H1 (cell line): ENCODE results near the gene FAM83C. TPM values are rescaled to one million over a fixed set of nuclear protein-coding genes. Genes with fewer than 3 reads are reported as not detected.

Source experiments
- EGR1 ChIP-seq: IDR thresholded peaks from 2 replicates; pipeline ENCODE4 v1.6.1; 2011; ENCODE audit warnings: low read depth, low read length, borderline replicate concordance
- JUND ChIP-seq: IDR thresholded peaks from 2 replicates; pipeline ENCODE4 v1.6.1; 2011; ENCODE audit warnings: mild to moderate bottlenecking, improper control_type of control experiment, low read length
- SIX5 ChIP-seq: IDR thresholded peaks from 2 replicates; pipeline ENCODE4 v1.6.1; 2011; ENCODE audit warnings: mild to moderate bottlenecking, low read depth, low read length
- polyA plus RNA-seq, 7 experiments: library from polyadenylated mRNA; depleted of rRNA in 3 of 7; stranded (reverse) in 5 of 7; unstranded in 2 of 7; fragments of >200 nt in 5 of 7; fragments of 200-250 nt in 2 of 7; gene quantifications; 1 replicate in 5 of 7; 2 replicates in 1 of 7; 4 replicates in 1 of 7; pipeline versions ENCODE4 v1.2.1 to v1.2.3, GENCODE V29; 2011 to 2013; ENCODE audit warnings: missing spikeins in 2 of 7, mixed read lengths in 2 of 7
- total RNA-seq: library from RNA; stranded (reverse); fragmentation: NEBNext Ultra II Directional; extraction: Animal tissue kit (Norgen Biotek cat#: 25700); gene quantifications from 2 replicates; pipeline ENCODE4 v1.2.1, GENCODE V29; 2021

Gene FAM83C
- total and polyA plus RNA-seq, 2 of the 8 experiments (the other 6 are each of a cell fraction or from before 2014, with no cell fraction given) = not detected

- no peak for TF ChIP-seq SIX5
- no peak for TF ChIP-seq JUND
- TF ChIP-seq EGR1 = no peak
Measured at GRCh38 chr20:35243317-35243716, 48.9 kb downstream of the FAM83C start (continued).
